Common myeloid progenitor, CD34-positive (primary cell): ENCODE results near the gene DNLZ.
"Not testable (repeated sequence)": the region's sequence is repeated elsewhere in the genome, so short reads cannot be mapped to it uniquely, and the experiment has no call there.

Source experiments
- CTCF ChIA-PET: fragments of 350-600 bp; sonication (Branson Sonifier 250); formaldehyde crosslinking; loops from one replicate; lab custom pipeline; 2021; ENCODE audit warnings: antibody characterized with exemption; lab: Charles Lee
- POLR2A ChIA-PET: fragments of 350-600 bp; sonication (Branson Sonifier 250); formaldehyde crosslinking; loops from one replicate; lab custom pipeline; 2021; ENCODE audit warnings: antibody characterized with exemption; lab: Charles Lee
- DNase-seq, 3 donors: peaks; one replicate each; pipeline versions ENCODE4 v3.0.0 to v3.0.0-alpha.2; 2013
- H3K27ac ChIP-seq, 2 experiments: 1 replicate in 1 of 2; 2 replicates in 1 of 2; pipeline ENCODE4 v1.7.0; 2013; ENCODE audit warnings: inconsistent platforms in 2 of 2, low read length in 2 of 2, mild to moderate bottlenecking in 2 of 2, low read depth in 1 of 2, moderate library complexity in 1 of 2; ENCODE audit not compliant: severe bottlenecking in 2 of 2, insufficient read depth in 1 of 2, poor library complexity in 1 of 2
- H3K27me3 ChIP-seq, 5 experiments: replicated peaks in 2 of 5; 1 replicate in 3 of 5; 2 replicates in 2 of 5; pipeline versions ENCODE4 v1.6.1 to v1.7.0; 2013; ENCODE audit warnings: low read length in 4 of 5, mild to moderate bottlenecking in 2 of 5, moderate library complexity in 2 of 5, inconsistent platforms in 1 of 5; ENCODE audit not compliant: insufficient read depth in 5 of 5, control insufficient read depth in 4 of 5
- H3K36me3 ChIP-seq, 4 experiments: 1 replicate in 2 of 4; 2 replicates in 2 of 4; pipeline versions ENCODE4 v1.6.1 to v1.7.0; 2013; ENCODE audit warnings: low read length in 3 of 4, control low read depth in 1 of 4, mild to moderate bottlenecking in 1 of 4; ENCODE audit not compliant: control insufficient read depth in 4 of 4, insufficient read depth in 4 of 4
- H3K4me1 ChIP-seq, 4 experiments: 1 replicate in 3 of 4; 2 replicates in 1 of 4; pipeline versions ENCODE4 v1.6.1 to v1.7.1; 2013; ENCODE audit warnings: low read length in 3 of 4, mild to moderate bottlenecking in 3 of 4, control low read depth in 1 of 4, inconsistent platforms in 1 of 4, moderate library complexity in 1 of 4; ENCODE audit not compliant: control insufficient read depth in 4 of 4, insufficient read depth in 4 of 4; ENCODE audit errors: control extremely low read depth in 1 of 4
- H3K4me3 ChIP-seq, 7 experiments: 1 replicate in 4 of 7; 2 replicates in 3 of 7; pipeline versions ENCODE4 v1.5.1 to v1.7.0; 2013; ENCODE audit warnings: mild to moderate bottlenecking in 7 of 7, low read length in 6 of 7, moderate library complexity in 6 of 7, inconsistent platforms in 2 of 7, low read depth in 2 of 7, control low read depth in 1 of 7; ENCODE audit not compliant: insufficient read depth in 4 of 7, control insufficient read depth in 1 of 7; ENCODE audit errors: extremely low read depth in 1 of 7
- H3K9me3 ChIP-seq, 5 experiments: 1 replicate in 4 of 5; 2 replicates in 1 of 5; pipeline versions ENCODE4 v1.6.1 to v1.7.1; 2013; ENCODE audit warnings: low read length in 4 of 5, mild to moderate bottlenecking in 2 of 5, inconsistent platforms in 1 of 5, low read depth in 1 of 5, moderate library complexity in 1 of 5; ENCODE audit not compliant: control insufficient read depth in 4 of 5, insufficient read depth in 2 of 5; ENCODE audit errors: control extremely low read depth in 1 of 5
- WGBS: methylation state at CpG from one replicate; pipeline ENCODE4 v1.1.5; 2013; ENCODE audit not compliant: insufficient coverage; 5-methylcytosine and 5-hydroxymethylcytosine counted together

Gene DNLZ

GRCh38 chr9:136325358-136325757 is 38.2 kb downstream of the DNLZ start:
- H3K9me3 ChIP-seq = no peaks in the 10 kb centered on the region
- POLR2A ChIA-PET = no interaction called here
- WGBS = 96% methylated on average over 13 of the region's 13 CpGs
- no peaks in the 10 kb centered on the region for H3K27me3 ChIP-seq
- H3K4me3 ChIP-seq = peak overlapping the region in 3 of 7 experiments; percentile 48 to 62 (median 49)
- CTCF ChIA-PET = interaction anchor here (0.9 to 9.6 kb wide), 4 partner anchors 13 to 41 kb away, joined by 3 to 101 read pairs (median 3); no protein-coding TSS in a partner anchor
- peak overlapping the region; percentile 64 to 79 for H3K27ac ChIP-seq
- peaks cover 0 to 75% (median 61%) of the 10 kb centered on the region in 4 experiments for H3K4me1 ChIP-seq
- H3K36me3 ChIP-seq = peaks cover 0 to 2% (median 0%) of the 10 kb centered on the region in 4 experiments
- no peak for DNase-seq

DNA sequence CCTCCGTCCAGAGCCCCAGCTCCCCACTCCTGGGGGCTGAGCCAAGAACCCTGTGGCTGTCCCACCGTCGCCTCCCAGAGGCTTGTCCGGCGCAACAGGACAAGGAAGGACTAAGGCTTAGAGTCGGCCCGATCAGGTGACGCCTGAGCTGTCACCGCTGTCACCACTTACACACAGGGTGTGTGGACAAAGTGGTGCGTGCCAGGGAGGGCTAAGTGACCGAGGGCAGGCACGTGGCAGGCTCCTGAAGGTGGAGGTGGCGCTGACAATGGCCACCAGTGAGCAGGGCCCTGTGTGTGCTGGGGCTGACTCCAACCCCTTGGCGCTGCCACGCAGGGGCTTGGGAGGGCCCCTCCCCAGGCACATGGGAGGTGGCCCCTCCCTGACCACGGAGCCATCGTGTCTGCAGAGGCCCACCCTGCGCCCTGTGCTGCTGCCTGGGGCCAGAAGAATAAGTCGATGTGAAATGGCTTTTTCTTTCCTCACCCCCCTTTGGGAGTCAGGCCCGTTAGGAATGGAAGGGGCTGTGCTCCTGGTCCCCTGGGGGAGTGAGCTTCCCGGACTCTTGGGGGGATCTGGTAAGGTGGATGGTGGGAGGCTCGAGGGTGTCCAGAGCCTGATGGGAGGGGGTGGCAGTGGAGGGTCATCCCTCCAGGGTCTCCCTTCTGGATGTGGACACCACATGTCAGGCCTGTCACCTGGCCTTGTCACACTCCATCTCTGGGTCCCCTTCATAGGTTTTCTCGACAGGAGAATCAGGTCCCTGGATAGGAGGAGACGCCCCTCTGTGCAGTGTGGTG is 38.8 kb downstream of the DNLZ start:
- CTCF ChIA-PET = interaction anchor here (0.9 to 9.6 kb wide), 4 partner anchors 12 to 41 kb away, joined by 3 to 101 read pairs (median 4); partner anchors contain the start of gene DNLZ
- 90% methylated on average over 16 of the region's 24 CpGs for WGBS
- DNase-seq = no peak

GRCh38 chr9:136323371-136323789 is 40.2 kb downstream of the DNLZ start:
- ChIA-PET POLR2A (interaction anchor here (0.6 to 1.6 kb wide), 3 partner anchors 14 to 64 kb away, joined by 3 to 5 read pairs (median 3); no protein-coding TSS in a partner anchor), CTCF (interaction anchor here (0.7 to 9.6 kb wide), 10 partner anchors 7 to 78 kb away, joined by 3 to 101 read pairs (median 4); partner anchors contain the start of gene DNLZ)
- Histone ChIP-seq H3K36me3 (no peaks in the 10 kb centered on the region), H3K4me1 (peaks cover 0 to 55% (median 46%) of the 10 kb centered on the region in 4 experiments), H3K9me3 (no peaks in the 10 kb centered on the region), H3K27me3 (no peaks in the 10 kb centered on the region), H3K27ac (no peak overlapping the region), H3K4me3 (no peak overlapping the region)
- WGBS = 95% methylated on average over 9 of the region's 17 CpGs
- no peak for DNase-seq

More for the DNA sequence above, 38.8 kb downstream of the DNLZ start:
- no peaks in the 10 kb centered on the region for H3K36me3 ChIP-seq
- no peaks in the 10 kb centered on the region for H3K27me3 ChIP-seq
- H3K9me3 ChIP-seq = no peaks in the 10 kb centered on the region
- H3K27ac ChIP-seq = peak overlapping the region; percentile 28 to 79
- H3K4me3 ChIP-seq = no peak overlapping the region
- H3K4me1 ChIP-seq = peaks cover 0 to 68% (median 58%) of the 10 kb centered on the region in 4 experiments
- POLR2A ChIA-PET = interaction anchor here (1.2 kb wide), 1 partner anchor 12 kb away, joined by 5 read pairs; no protein-coding TSS in a partner anchor

DNA sequence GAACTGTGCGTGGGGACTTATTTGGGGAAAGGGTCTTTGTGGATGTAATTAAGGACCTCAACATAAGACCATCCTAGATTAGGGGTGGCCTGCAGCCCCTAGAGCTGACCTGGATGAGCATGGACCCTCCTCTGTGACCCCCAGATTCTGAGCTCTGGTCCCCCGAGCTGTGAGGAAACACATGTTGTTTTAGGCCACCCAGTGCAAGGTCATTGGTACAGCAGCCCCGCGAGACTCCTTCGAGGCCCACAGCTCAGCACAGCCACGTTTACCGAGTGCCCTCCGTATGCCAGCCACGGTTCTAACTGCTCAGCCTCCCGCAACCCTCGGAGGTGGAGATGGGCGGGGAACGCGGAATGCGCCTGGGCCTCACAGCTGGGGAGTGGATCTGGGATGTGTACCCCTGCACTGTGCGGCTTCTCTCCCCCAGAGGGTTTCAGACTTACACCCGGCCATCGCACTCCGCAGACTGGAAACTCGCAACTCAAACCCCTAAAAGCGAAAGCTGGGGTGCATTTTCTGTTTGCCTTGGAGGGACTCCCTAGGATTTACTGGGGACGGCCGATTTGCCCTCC is 40.7 kb downstream of the DNLZ start:
- no peak for DNase-seq
- H3K9me3 ChIP-seq = no peaks in the 10 kb centered on the region
- no peaks in the 10 kb centered on the region for H3K27me3 ChIP-seq
- peaks cover 0 to 50% (median 43%) of the 10 kb centered on the region in 4 experiments for H3K4me1 ChIP-seq
- ChIA-PET POLR2A (interaction anchor here (1.6 kb wide), 1 partner anchor 47 kb away, joined by 3 read pairs; no protein-coding TSS in a partner anchor), CTCF (interaction anchor here (0.7 to 9.6 kb wide), 9 partner anchors 10 to 79 kb away, joined by 3 to 101 read pairs (median 4); partner anchors contain the start of gene DNLZ)
- H3K36me3 ChIP-seq = no peaks in the 10 kb centered on the region
- 91% methylated on average over 22 of the region's 23 CpGs for WGBS
- no peak overlapping the region for H3K27ac ChIP-seq
- no peak overlapping the region for H3K4me3 ChIP-seq

DNA sequence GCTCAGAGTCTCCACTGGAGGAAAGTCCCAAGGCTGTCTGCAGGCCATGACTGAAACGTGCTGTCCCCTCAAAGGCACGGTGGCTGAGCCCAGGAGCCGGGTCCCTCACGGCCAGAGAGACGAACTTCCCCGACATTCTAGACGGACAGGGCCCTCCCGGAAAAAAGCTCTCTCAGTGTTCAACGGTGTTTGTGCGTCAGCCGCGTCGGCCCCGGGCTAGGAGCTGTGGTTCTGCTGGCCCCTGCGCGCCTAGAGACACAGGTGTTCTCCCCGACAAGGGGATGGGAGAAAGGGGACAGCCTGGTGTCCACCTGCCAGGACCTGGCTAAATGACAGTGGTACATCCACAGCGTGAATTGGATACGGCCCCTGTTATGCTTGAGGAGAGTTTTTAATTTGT is 42.0 kb downstream of the DNLZ start:
- no peak overlapping the region for H3K4me3 ChIP-seq
- 95% methylated on average over 18 of the region's 19 CpGs for WGBS
- CTCF ChIA-PET = interaction anchor here (1.7 to 9.6 kb wide), 2 partner anchors 9 to 41 kb away, joined by 5 to 101 read pairs; partner anchors contain the start of gene DNLZ

DNA sequence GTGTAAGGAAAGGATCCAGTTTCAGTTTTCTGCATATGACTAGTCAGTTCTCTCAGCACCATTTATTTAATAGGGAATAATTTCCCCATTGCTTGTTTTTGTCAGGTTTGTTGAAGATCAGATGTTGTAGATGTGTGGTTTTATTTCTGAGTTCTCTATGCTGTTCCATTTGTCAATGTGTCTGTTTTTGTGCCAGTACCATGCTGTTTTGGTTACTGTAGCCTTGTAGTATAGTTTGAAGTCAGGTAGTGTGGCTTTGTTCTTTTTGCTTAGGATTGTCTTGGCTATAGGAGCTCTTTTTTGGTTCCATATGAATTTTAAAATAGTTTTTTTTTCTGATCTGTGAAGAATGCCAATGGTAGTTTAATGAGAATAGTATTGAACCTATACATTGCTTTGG is 42.6 kb downstream of the DNLZ start:
- DNase-seq, H3K9me3 ChIP-seq, H3K27me3 ChIP-seq, H3K36me3 ChIP-seq, H3K27ac ChIP-seq, H3K4me3 ChIP-seq, POLR2A ChIA-PET: not testable (repeated sequence)
- CTCF ChIA-PET = interaction anchor here (1.7 to 9.6 kb wide), 2 partner anchors 9 to 42 kb away, joined by 5 to 101 read pairs; partner anchors contain the start of gene DNLZ
- H3K4me1 ChIP-seq = peaks cover 0 to 38% (median 32%) of the 10 kb centered on the region in 4 experiments

More for the DNA sequence above, 42.0 kb downstream of the DNLZ start:
- peaks cover 0 to 44% (median 38%) of the 10 kb centered on the region in 4 experiments for H3K4me1 ChIP-seq
- H3K9me3 ChIP-seq = no peaks in the 10 kb centered on the region
- no peak for DNase-seq
- no peaks in the 10 kb centered on the region for H3K36me3 ChIP-seq
- no peak overlapping the region for H3K27ac ChIP-seq
- no peaks in the 10 kb centered on the region for H3K27me3 ChIP-seq
- POLR2A ChIA-PET = no interaction called here
